Muscle layer of duodenum (tissue), 2 donors: ENCODE results near the gene TMED10.

ENCODE experiments used
- H3K27ac ChIP-seq: one replicate; pipeline ENCODE4 v1.7.0; 2013; ENCODE audit warnings: mild to moderate bottlenecking, low read length
- H3K27me3 ChIP-seq: one replicate; pipeline ENCODE4 v1.7.0; 2013; ENCODE audit warnings: low read depth, mild to moderate bottlenecking, control low read depth, low read length
- H3K36me3 ChIP-seq, 2 donors: one replicate each; pipeline ENCODE4 v1.7.0; 2013; ENCODE audit warnings: low read length in 2 of 2, control low read depth in 1 of 2, mild to moderate bottlenecking in 1 of 2; ENCODE audit not compliant: insufficient read depth in 2 of 2, control insufficient read depth in 1 of 2
- H3K4me1 ChIP-seq, 2 donors: one replicate each; pipeline ENCODE4 v1.7.0; 2013; ENCODE audit warnings: low read length in 2 of 2, mild to moderate bottlenecking in 2 of 2, control low read depth in 1 of 2, moderate library complexity in 1 of 2; ENCODE audit not compliant: insufficient read depth in 2 of 2, control insufficient read depth in 1 of 2
- H3K4me3 ChIP-seq, 2 donors: one replicate each; pipeline ENCODE4 v1.7.0; 2013; ENCODE audit warnings: low read length in 2 of 2, low read depth in 1 of 2, mild to moderate bottlenecking in 1 of 2
- H3K9me3 ChIP-seq, 2 donors: one replicate each; pipeline ENCODE4 v1.7.0; 2013; ENCODE audit warnings: low read length in 2 of 2, control low read depth in 1 of 2, mild to moderate bottlenecking in 1 of 2; ENCODE audit not compliant: control insufficient read depth in 1 of 2
- donor health status: healthy.

The TMED10 gene

GRCh38 chr14:75098212-75098611 lies 78.2 kb downstream of the TMED10 start:
- H3K36me3 ChIP-seq: peaks cover 61 to 72% of the 10 kb centered on the region in 2 donors
- peaks cover 0 to 10% of the 10 kb centered on the region in 2 donors for H3K4me1 ChIP-seq
- no peak overlapping the region for H3K27ac ChIP-seq
- no peaks in the 10 kb centered on the region for H3K9me3 ChIP-seq
- H3K4me3 ChIP-seq: no peak overlapping the region
- H3K27me3 ChIP-seq: no peaks in the 10 kb centered on the region

DNA sequence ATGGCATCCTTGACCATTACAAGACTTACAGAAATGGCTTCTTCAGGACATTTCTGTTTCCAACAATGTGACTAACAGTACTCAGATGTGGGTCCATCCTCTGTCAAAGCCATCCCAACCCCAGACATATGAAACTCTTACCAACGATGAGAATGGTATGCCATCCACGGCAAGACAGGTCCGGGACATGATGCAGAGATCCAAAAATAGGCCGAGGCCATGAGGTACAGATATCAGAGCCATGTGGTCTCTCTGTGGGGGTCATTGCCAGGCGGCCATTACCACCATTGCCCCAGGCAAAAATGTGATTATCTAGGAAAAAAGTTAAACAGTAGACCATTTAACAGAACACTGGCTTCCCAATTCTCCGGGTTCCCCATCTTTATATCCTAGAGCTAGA lies 79.5 kb downstream of the TMED10 start:
- Histone ChIP-seq H3K9me3 (no peaks in the 10 kb centered on the region), H3K27me3 (no peaks in the 10 kb centered on the region), H3K4me1 (peaks cover 0 to 10% of the 10 kb centered on the region in 2 donors), H3K36me3 (peaks cover 66 to 82% of the 10 kb centered on the region in 2 donors), H3K27ac (no peak overlapping the region), H3K4me3 (no peak overlapping the region)

GRCh38 chr14:75095690-75096089 lies 80.7 kb downstream of the TMED10 start:
- H3K9me3 ChIP-seq: no peaks in the 10 kb centered on the region
- H3K27ac ChIP-seq: no peak overlapping the region
- H3K36me3 ChIP-seq: peaks cover 54 to 84% of the 10 kb centered on the region in 2 donors
- H3K4me3 ChIP-seq: no peak overlapping the region
- H3K27me3 ChIP-seq: no peaks in the 10 kb centered on the region
- H3K4me1 ChIP-seq: peaks cover 0 to 10% of the 10 kb centered on the region in 2 donors

DNA sequence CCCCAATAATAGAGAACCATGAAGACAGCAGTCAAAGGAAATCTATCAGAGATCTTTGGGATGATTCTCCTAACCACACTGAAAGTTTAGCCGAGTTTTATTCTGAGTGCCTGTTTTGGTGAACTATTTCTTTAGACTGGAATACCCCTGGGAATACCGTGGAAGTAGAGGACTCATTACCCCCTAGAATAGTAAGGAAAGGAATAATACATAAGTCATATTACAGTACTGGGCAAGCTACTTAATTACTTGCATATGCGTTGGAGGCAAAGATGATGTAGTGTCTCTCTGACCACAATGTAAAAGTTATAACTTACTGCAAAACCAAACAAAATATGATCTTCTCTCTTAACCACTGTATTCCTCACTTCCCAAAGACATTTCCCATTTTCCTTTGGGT lies 81.5 kb downstream of the TMED10 start:
- Histone ChIP-seq H3K36me3 (peaks cover 52 to 83% of the 10 kb centered on the region in 2 donors), H3K27me3 (no peaks in the 10 kb centered on the region), H3K9me3 (no peaks in the 10 kb centered on the region), H3K4me1 (peaks cover 0 to 10% of the 10 kb centered on the region in 2 donors), H3K4me3 (no peak overlapping the region), H3K27ac (no peak overlapping the region)

DNA sequence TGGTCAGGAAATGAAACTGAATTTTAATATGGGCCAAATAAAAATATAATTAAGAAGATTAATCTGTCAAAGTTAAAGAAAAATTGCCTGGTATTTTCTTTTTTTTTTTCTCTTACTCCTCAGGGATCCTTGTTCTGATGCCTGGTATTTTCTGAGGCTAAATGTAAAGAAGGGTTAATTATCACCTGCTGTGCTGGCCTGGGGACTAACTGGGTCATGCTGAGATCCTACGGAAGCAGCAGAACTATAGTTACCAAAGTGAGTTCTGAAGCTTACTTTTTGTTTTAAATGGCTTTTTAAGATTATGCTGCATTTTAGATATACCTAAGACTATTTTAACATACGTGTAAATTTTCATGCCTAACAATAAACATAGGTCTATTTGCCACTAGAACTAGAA lies 83.7 kb downstream of the TMED10 start:
- Histone ChIP-seq H3K36me3 (peaks cover 44 to 72% of the 10 kb centered on the region in 2 donors), H3K27me3 (no peaks in the 10 kb centered on the region), H3K4me1 (peaks cover 0 to 2% of the 10 kb centered on the region in 2 donors), H3K27ac (no peak overlapping the region), H3K9me3 (no peaks in the 10 kb centered on the region), H3K4me3 (no peak overlapping the region)

DNA sequence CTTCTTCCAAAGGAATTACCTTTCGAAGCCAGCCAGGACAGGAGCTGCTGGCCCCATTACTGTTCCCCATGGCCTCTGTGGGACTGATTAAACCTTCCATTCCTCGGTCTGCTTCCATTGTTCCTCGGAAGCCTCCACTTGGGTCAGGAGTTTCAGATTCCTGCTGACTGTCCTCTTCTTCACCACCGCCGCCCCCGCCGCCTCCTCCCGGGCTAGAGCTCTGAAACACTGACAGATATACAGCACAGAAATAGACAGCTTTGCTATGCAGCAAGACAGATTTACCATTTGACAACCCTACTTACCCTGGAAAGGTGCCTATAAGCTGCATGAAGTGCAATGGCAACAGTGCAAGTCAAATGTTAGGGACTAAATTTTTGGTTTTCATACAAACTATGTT lies 85.2 kb downstream of the TMED10 start:
- no peak overlapping the region for H3K27ac ChIP-seq
- no peaks in the 10 kb centered on the region for H3K4me1 ChIP-seq
- no peak overlapping the region for H3K4me3 ChIP-seq
- no peaks in the 10 kb centered on the region for H3K27me3 ChIP-seq
- H3K36me3 ChIP-seq: peaks cover 46 to 72% of the 10 kb centered on the region in 2 donors
- H3K9me3 ChIP-seq: no peaks in the 10 kb centered on the region

- Histone ChIP-seq H3K4me1 (no peaks in the 10 kb centered on the region), H3K36me3 (peaks cover 44 to 71% of the 10 kb centered on the region in 2 donors), H3K4me3 (no peak overlapping the region), H3K9me3 (no peaks in the 10 kb centered on the region), H3K27ac (no peak overlapping the region), H3K27me3 (no peaks in the 10 kb centered on the region)
Observed at GRCh38 chr14:75090353-75090752, 86.1 kb downstream of the TMED10 start.

- Histone ChIP-seq H3K4me1 (no peaks in the 10 kb centered on the region), H3K9me3 (no peaks in the 10 kb centered on the region), H3K27me3 (no peaks in the 10 kb centered on the region), H3K36me3 (peaks cover 43 to 71% of the 10 kb centered on the region in 2 donors), H3K27ac (no peak overlapping the region), H3K4me3 (no peak overlapping the region)
Observed at GRCh38 chr14:75088566-75089373, 87.6 kb downstream of the TMED10 start.

- Histone ChIP-seq H3K27me3 (no peaks in the 10 kb centered on the region), H3K36me3 (peaks cover 46 to 74% of the 10 kb centered on the region in 2 donors), H3K4me1 (no peaks in the 10 kb centered on the region), H3K27ac (no peak overlapping the region), H3K4me3 (no peak overlapping the region), H3K9me3 (no peaks in the 10 kb centered on the region)
Observed at GRCh38 chr14:75088153-75088552, 88.3 kb downstream of the TMED10 start.

DNA sequence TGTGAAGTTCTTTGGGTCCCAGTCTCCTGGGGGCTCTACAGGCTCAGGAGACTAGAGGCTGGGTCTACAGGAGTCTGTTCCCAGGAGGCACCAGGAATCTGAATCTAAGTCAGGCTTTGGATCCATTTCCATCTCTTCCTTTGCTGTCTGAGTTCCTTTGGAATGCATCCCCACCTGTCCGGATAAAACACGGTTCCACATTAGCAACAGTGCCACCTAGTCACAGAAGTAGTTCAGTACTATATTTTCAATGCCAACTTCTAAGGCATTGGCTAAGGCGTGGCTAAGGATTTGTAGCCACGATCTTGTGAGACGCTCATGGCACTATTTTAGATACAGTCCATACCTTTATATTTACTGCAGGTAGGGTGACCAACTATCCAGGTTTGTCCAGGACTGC lies 91.9 kb downstream of the TMED10 start:
- Histone ChIP-seq H3K36me3 (peaks cover 51 to 58% of the 10 kb centered on the region in 2 donors), H3K27me3 (no peaks in the 10 kb centered on the region), H3K4me1 (peaks cover 0 to 18% of the 10 kb centered on the region in 2 donors), H3K9me3 (no peaks in the 10 kb centered on the region), H3K4me3 (no peak overlapping the region), H3K27ac (no peak overlapping the region)

DNA sequence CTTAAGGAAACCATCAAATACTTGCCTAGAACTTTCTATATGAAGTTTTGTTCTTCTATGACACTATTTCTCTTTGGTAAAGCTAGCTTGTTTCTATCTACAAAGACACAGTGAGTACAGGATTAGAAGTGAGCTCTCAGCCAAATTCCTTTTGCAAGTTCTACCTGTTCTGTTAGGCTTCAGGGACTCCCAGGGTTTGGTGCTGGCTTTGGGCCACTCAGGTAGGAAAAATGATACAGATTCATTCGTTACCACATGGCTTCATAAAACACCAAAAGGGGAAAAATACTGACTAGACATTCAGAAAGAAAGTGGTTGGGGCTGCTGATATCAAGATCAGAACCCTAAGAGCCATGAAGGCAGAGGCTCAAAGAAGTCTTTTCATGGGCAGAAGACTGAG lies 93.1 kb downstream of the TMED10 start:
- no peak overlapping the region for H3K4me3 ChIP-seq
- peaks cover 50 to 57% of the 10 kb centered on the region in 2 donors for H3K36me3 ChIP-seq
- no peaks in the 10 kb centered on the region for H3K27me3 ChIP-seq
- no peaks in the 10 kb centered on the region for H3K9me3 ChIP-seq
- no peak overlapping the region for H3K27ac ChIP-seq
- H3K4me1 ChIP-seq: peaks cover 0 to 20% of the 10 kb centered on the region in 2 donors
